Activated T-cell treated with anti-CD3 and anti-CD28 coated beads for 48 hours (primary cell): Measurements from ENCODE around the gene MYH9.
A peak's percentile ranks its signal among the peaks of the same experiment; 100 is the strongest.

Experiments
- DNase-seq: peaks from one replicate; pipeline ENCODE4 v3.0.0-alpha.2; 2020; ENCODE audit warnings: low read depth

The MYH9 gene

DNA sequence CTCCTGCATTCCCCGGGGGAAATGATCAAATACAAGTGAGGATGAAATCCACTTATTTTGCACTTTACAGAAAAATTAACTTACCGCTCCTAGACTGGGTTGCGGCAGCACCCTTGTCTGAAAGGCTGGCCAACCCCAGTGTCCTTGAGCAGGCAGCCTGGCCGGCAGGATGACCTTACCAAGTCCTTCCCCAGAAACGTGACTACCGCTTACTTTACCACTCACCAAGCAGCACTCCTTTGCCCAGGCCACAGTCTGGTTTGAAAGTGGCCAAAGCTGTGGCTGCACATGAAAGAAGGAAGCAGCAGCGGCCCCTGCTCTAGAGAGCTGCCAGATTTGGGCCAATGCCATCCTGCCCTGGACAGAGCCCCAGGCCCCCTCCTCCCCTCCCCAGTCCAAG is 20.3 kb downstream of the MYH9 start:
- no peak for DNase-seq

DNA sequence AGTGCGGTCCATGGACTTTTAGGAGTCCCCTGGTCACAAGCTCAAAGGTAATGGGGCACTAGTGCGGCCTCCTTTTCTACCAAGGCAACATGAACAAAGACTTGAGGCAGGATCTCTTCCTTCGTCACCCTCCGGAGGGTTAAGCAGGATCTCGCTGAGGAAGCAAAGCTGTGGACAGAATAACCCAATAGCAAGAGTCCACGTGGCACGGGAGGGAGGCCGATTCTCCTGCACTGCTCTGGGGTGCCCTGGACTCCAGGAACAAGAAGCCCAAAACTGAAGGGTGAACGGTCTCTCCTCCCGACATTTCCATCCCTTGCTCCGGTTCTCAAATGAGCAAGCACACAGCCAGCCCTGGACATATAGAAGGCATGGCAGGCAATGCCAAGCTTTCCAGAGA is 20.7 kb downstream of the MYH9 start:
- DNase-seq: no peak

DNA sequence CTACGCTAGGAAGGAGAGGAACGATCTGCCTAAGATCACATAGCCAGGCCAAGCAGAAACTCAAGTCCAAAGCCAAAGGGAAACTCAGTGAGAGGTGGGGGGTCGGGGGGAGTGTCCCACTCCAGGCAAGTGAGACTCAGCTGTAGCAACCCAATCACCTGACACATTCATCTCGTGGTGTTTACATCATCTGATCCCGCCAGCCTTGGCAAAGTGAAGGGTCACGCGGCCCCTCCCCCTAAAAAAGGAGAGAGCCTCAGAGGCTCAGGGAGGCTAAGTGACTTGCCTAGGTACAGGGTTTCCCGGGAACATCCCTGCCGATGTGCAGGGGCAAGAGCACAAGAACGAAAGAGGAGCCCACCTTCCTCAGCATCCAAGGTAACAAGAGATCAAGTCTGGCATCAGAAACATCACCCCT is 21.5 kb downstream of the MYH9 start:
- DNase-seq: no peak

DNA sequence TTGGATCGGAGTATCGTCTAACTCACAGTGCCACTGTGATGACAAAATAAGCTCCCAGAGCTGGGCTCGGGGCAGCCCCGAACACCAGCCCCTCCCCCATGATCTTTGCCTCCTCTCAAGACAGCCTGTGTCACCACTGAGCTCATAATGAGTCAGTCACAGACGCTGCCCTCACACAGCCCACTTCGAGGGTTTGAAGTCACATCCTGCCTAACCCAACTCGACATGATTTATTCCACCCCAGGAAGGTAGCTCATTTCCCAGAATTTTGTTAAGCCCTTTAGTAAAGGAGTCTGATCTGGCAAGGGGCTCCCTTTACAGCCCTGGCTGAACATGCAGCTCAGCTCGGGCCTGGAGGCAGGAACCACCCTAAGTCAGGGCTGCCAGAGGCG is 22.8 kb downstream of the MYH9 start:
- peak; percentile 85 for DNase-seq

DNA sequence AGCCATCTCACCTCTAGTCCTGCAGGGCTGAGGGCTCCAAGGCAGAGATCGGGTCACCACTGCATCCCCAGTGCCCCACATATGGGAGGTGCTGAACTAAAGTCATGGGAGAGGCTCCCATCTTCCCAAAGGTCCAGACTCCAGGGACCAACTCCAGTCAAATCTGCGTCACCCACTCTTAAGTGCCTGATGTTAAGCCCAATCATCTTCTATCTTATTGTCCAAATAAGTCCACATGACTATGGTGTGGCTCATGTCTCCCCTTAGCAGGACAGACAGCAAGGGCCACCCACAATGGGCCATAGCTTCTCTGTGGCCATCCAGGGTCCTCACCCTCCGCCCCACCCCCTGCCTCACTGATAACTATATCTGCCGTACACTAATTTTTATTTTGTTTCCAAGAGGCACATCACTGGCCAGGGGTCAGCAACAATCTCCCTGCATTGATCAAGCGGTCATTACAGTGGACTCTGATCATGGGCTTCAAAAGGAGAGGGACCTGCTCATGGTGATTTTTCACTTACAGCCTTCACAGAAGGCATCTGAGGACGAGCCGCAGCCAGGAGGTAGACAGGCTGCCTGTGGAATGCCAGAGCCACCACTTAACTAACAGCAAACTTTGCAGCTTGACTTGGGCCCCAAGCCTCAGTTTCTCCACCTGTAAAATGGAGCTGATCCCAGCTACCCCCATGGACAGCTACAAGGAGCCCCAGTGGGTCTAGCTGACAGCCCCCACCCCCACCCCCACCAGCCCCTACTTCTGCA is 23.3 kb downstream of the MYH9 start:
- DNase-seq: no peak

DNA sequence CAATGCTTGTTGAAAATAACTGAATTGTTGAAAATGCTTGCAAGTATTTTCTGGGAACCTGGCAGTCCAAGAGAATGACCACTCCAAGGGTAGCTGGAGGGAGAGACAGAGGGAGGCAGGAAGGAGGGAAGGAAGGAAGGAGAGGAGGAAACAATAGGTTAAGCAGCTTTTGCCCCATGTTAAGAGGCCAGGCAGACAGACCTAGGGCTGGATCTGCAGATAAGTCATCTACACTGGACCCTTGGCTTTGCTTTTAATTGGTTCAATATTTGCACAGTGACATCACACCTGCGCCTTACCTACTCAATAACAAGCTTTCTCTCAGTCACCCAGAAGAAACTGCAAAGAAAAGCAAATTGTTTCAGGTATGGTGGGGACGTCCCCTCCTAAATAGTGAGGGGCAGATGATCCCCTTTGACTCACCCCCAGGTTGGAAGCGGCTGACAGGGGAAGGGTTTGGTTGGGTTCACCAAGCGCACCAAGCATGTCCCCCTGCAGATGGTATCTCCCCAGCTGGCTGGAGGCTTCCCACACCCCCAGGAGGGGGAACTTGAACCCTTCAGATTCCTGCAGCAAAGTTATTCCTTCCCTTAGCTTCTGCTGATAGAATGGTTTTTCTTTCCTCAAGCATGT is 24.3 kb downstream of the MYH9 start:
- DNase-seq: no peak

DNA sequence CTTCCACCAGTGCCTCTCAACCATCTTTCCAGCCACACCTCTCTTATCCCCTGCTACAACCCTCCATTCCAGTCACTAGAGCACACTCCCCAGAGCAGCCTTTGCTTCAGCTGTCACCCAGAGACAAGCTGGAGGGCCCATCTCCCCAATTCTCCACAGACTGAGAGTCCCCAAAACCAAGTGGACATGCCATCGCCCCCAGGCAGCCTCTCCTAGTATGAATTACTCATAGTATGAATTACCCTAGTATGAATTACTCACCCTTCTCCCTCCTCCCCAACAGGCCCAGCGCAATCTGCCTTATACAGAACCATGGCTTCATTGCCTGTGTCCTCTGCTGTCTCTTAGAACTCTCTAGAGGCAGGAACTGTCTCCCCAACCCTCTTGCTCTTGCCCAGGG is 24.8 kb downstream of the MYH9 start:
- DNase-seq: no peak

DNA sequence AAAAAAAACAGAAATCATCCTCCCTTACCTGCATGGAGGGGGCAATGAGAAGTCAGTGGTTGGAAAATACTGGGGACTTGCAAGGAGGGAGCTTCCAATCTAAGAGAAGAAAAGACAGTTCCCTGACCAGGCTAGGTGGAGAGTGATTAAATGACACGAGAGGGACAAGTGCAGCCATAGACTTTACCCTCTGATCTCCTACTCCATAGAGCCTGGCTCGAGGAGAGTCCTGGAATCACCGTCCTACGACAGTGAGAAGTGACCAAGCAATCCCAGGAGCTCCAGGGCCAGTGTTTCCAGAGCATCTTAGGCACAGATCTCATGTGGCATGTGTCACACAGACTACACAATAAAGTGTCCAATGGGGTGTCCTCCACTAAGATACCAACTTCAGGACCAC is 25.7 kb downstream of the MYH9 start:
- DNase-seq: no peak

DNA sequence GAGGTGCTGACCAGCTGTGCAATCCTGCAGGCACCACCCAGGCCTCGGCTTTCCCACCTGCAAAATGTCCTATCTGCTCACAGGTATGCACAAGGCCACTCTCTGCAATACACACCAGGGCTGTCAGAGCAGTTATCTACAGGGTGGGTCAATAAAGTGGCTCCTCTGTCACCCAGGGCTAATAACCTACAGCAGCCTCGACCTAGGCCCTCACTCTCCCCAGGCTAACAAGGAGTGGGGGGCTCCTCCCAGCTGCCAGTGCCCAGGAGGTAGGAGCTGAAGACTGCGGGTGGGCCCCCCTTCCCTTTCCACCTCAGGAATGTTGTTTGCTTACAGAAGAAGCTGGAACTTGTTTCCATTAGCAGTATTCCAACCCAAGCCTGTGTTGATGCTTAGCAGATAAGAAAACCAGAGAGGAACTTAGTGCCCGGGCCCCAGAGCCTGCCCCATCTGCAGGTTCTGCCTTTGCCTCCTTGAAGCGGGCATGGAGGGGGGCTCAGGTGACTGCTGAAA is 26.8 kb downstream of the MYH9 start:
- DNase-seq: no peak

DNA sequence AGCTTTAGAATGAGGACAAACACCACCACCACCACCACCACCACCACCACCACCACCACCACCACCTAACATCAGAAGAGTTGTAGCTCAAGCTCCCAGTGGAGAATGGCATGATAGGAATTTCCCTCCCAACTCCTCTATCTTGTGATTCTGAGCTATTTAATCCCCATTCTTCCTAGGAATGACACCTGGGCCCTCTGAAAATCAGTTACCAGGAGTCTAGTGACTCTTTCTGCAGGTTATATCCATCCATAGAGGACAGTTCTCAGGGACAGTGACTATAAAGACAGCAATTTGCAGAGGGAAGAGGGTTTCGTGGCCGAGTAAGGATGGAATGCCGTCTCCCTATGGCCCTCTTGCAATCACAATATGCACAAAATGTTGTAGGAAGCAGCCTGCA is 27.8 kb downstream of the MYH9 start:
- DNase-seq: no peak

DNA sequence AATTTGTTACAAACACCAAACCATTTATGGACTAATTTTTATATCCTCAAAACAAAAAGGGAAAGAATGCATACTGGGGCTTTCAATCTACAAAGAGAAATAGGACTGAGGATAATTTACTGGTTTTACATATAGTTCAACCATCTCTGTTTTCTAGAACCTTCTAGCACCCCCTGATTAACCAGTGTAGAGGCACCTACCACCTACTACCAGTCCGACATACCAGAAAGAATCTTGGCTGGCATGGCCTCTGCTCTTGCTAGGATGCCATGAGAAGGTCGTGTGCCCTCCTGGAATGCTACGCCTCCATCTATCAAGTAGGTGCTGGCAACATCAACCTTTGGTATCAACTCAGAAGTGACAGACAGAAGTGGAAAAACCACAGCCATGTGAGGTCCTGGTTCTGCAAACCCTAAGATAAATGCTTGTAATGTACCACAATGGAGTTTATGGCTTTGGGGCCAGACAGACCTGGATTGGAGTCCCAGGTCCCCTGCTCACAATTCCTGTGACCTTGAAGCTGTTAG is 28.2 kb downstream of the MYH9 start:
- no peak for DNase-seq

DNA sequence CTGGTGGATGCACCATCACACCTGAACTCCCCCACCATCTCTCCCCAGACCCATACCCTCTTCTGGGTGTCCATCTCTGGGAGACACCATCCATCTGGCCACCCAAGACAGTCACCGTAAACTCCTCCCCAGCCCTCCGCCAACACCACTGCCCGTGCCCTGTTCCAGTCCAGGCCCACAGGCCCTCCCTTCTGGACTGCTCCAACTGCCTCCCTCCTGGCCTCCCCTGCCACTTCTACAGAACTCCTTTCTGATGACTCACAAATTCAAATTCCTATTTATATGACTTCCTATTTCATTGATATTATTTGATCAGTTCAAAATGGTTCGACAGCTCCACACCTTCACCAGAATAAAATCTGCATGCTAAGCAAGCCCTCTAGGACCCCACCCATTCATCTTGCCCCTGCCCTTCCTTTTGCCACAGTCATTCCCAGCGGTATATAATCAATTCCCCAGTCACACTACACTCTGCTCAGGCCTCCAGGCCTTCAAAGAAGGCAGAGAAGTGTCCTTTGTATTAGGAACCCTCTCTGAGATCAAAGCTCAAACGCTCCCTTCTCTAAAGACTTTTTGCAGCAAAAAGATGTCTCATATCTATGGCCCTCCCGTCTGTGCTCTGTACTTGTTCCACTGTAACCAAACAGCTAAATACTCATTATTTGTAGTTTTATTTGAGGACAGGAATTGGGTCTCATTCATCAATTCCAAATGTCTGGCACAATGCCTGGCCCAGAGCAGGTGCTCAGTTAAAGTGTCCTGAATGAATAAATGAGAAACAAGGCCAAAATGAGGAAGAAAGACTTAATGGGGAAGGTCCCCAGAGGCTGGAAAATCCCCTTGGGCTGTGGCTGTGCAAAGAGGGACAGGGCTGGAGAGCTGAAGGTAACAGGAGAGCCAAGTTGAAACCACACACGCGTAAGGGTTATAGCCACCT is 29.0 kb downstream of the MYH9 start:
- no peak for DNase-seq

DNA sequence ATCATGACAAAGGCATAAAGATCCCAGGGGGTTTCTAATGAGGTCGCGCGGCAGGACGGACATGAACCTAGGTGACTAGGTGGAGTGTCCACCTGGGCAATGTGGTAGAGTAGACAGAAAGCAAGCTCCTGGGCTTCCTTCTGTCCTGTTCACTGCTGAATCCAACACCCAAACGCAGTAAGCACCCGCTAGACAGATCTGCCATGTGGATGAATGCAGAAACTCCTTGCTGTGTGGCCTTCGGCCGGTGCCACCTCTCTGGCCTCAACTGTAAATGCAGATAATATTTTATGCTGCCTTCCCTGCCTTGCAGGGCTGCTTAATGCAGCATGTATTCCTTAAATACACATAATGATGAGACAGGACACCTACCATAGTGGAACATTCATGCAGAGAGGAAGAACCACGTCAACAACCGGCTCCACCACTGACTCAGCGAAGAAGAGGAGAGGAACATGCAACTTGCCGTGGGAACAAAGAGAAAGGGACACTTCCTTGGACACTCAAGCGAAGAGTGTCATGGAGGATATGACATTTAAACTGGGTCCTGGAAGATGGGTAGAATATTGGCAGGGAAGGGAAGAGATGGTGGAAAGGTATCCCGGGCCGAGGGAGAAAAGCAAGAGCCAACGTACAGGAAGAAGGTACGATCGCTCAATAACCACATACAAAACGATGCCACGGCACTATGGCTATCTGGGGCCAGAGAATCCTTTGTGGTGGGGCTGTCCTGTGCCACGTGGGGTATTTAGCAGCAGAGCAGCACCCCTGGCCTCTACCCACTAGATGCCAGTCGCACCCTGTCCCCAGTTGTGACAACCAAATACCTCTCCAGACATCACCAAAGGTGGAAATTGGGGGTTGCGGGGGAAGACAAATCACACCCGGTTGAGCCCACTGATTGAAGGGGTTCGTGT is 30.8 kb downstream of the MYH9 start:
- DNase-seq: no peak

DNA sequence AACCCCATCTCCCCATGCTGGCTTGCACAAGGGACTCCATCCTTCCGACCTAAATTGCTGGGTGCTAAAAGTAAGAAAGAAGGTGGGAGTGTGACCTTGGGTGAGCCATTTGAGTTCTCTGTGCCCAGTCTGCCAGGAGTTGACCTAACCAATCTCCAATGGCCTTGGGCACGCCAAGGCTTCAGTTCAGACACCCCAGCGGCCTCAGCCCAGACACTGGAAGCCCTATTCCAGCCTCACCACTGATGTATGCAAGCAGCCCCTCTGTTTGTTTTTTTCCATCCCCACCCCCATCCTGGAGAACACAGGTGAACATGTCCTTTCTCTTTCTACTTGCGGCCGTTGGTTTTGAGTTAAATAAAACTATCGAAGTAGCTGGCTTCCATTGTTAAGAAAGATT is 31.9 kb downstream of the MYH9 start:
- no peak for DNase-seq

DNA sequence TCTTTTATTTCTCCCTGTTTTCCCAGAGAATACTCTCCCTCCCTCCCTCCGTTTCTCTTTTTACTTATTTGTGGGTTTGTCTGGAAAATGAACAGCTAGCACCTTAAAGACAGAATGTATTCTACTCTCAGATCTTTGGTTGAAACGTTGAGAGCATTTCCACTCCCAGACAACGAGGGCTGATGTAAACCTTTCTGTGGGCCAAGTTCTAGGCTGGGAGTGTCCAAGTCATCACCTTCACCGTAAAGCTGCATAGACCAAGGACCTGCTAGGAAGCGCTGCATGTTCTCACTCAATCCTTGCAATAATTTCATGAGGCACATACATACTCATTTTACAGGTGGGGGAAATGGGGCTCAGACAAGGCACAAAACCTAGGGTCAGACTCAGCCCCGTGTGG is 32.4 kb downstream of the MYH9 start:
- no peak for DNase-seq

DNA sequence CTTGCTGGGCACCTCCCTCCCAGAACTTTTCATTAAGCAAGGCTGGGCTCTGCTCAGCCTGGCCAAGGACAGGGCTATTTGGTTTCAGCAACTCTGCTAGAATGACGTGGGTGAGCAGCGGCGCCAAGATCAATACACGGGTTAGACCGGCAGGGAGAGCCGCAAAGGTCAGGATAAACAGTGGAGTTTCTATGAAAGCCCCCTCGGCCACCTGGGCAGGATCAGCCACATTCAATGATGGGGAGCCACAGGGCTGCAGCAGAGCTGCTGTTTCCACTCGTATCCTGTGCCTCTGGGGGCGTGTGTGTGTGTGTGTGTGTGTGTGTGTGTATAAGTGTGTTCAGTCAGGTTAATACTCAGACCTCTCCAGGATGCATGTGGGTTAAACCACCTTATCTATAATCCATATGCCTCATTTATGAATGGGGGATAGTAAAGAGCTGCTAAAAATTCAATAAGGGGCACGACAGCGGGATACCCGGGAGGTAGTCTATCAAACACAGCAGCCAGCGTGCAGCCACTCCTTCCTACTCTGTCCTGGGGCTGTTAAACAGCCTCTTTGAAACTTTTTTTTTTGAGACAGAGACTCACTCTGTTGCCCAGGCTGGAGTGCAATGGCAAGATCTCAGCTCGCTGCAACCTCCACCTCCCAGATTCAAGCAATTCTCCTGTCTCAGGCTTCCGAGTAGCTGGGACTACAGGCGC is 34.8 kb downstream of the MYH9 start:
- no peak for DNase-seq

DNA sequence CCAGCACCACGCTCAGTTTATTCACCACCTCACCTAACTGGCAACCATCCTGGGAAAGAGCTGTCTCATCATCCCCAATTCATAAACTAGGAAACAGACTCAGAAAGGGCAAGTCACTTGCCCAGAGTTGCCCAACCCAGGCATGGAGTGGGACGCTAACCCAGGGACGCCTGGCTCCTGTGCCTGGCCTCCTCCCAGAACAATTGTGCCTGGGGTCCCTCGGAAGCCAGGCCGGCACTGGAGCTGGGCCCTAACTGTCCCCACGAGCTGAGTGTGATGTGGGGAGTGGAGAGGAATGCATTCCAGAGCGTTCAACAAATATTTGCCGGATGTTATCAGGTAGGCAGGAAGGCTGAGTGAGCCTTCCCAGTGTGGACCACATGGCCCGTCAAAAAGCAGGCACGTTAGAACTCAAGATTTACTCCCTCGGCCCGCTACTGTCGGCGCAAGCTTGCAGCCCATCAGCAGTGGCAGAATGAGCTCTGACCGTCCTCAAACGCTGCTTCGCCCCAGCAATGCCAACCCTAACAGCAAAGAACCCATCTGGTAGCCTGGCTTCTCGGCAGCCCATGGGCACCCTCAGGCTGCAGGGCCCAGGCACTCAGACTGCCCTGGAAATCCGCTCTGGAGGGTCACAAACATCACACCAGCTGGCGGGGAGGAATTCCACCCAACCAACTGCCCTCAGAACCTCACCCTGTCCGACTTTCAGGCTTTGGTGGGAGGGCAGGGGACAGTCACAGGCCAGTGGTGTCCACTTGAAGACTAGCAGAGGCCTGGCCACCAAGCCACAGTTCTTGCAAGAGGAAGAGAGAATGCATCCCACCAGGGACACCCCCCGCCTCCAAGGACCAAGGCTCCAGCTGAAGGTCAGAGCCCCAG is 35.6 kb downstream of the MYH9 start:
- DNase-seq: no peak

DNA sequence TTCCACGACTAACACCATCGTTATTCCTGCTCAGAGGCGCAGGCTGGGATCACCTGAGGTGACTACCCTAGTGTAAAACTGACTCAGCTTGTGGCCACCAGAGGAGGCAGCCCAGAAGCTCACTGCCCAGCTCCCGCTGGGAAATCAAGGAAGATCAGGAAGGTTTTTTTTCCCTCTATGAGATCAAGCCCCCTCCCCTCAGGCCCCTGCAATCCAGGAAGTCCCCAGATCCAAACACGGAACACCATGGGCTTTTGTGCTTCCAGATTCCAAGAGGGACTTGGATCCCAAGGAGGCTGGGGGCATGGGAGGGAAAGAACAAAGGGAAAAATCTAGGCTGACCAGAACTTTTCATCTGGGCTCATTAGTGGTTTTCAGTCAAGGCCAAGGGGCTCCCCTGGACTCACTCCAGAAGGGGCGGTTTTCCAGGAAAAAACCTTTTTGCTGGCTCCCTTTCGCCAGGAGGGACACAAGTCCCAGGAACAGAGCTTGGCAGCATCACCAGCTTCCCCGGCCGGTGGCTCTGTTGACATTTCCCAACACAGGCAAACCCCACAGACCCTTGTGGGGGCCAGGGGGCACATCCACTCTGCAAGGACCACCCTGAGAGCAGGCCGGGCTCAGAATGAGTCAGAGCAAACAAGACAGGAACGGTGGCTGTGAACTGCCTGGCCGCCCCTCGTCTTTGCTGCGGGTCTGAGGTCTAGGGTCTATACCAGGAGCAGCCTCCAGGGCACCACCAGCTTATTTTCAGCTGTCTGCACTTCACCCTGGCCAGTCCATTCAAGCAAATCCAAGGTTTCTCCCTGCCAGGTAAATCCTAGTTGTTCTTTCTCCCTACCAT is 36.8 kb downstream of the MYH9 start:
- no peak for DNase-seq

DNA sequence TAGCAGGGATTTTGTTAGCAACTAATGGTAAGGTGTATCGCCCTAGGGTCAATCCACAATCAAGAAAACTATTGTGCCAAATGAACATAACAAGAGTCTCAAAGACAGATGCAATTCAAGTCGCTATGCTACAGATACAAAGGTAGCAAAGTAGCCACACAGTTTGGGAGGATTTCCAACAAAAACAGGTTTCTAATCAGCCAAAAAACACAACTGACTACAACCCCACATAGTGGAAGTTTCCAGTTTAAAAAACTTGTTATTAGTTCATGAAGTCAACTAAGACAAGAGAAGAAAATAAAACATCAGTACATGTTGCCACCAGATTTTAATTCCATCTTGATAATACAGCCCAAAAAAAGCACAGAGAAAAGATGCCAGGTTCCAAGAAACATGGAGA is 38.0 kb downstream of the MYH9 start:
- DNase-seq: no peak
